GM21619 (cell line): ENCODE results near the gene CLGN.

Experiments used
- ATAC-seq: cut with Tn5 transposase; IDR thresholded peaks from one replicate; pipeline ENCODE4 v1.9.1; 2021; ENCODE audit not compliant: unreplicated experiment

CLGN gene

GRCh38 chr4:140388015-140388414, 39.4 kb downstream of the CLGN start:
- no peak for ATAC-seq

DNA sequence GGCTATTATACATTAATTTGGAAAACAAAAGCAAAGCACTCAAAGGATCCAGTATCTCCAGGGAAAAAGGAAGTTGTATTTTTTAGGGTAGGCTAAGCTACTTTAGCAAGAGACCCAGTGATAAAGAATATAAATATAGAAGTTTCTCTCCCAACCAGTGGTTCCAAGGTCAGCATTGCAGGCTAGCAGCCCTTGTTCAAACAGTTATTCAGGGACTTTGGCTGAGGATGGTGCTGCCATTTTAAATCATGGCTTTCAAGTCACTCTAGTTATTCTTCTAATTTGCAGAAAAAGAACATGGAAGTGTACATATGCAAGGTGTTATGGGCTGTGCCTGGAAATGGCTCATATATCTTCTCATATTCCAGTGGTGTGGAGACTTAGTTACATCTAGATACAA, 44.7 kb downstream of the CLGN start:
- ATAC-seq: no peak

- no peak for ATAC-seq
Measured at GRCh38 chr4:140374130-140374477, 53.3 kb downstream of the CLGN start.

DNA sequence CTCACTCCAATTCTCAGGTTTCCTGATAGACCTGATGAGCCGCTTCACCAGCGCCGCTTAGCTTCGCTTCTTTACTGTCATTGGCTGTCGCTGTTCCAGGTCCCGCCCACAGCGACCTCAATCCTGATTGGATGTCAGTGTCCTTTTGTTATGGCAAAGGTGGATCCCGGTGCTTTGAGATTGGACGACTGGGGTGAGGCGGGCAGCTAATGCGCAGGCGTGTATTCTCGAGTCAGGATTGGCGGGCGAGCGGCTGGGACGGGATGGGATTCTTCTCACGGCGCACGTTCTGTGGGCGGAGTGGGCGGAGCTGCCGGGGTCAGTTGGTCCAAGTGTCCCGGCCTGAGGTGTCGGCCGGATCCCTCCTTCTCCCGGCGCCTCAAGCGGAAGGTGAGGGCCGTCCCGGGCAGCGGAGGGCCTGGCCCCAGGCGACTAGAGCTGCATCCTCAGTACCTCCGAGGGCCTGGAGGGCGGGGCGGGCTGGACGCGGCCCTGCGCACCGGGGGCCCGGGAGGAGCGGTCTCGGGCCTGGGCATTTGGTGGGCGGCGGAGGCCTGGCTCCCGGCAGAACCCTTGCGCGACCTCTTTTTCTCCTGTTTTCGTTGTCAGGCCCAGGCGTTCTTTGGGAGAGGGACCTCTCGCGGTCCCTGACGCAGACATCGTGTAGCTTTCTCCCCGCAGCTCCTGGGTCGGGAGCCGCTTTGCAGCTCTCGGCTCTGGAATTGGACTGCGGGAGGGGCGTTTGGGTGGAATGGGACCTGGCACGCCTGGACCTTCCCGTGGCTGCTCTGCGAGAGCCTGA, 53.9 kb downstream of the CLGN start, which contains the start of gene SCOC:
Gene SCOC, plus strand, starts transcription at position 319 of the 802 bp plus-strand sequence. CDS start 5,525 bp downstream, outside the sequence.
- ATAC-seq: peak; percentile 89

GRCh38 chr4:140372751-140373327, 54.6 kb downstream of the CLGN start:
- peak; percentile 50 for ATAC-seq

GRCh38 chr4:140368686-140369085, 58.8 kb downstream of the CLGN start:
- ATAC-seq: no peak

GRCh38 chr4:140367738-140368137, 59.7 kb downstream of the CLGN start:
- no peak for ATAC-seq

DNA sequence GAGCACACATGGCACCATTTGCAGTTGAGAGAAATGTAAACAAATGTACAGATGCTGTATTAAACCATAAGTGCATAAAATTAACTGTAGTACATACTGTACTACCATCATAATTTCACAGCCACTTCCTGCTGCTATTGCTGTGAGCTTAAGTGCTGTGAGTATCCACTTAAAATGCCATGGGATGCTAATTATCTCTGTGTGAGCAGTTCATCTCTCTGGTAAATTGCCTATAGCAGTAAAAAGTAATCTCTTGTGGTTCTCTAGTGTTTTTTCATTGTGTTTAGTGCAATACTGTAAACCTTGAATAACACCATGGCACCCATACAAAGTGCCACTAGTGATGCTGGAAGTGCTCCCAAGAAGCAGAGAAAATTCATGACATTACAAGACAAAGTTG, 63.9 kb downstream of the CLGN start:
- no peak for ATAC-seq

- no peak for ATAC-seq
Measured at GRCh38 chr4:140363051-140363450, 64.4 kb downstream of the CLGN start.

GRCh38 chr4:140361099-140361498, 66.3 kb downstream of the CLGN start:
- no peak for ATAC-seq

DNA sequence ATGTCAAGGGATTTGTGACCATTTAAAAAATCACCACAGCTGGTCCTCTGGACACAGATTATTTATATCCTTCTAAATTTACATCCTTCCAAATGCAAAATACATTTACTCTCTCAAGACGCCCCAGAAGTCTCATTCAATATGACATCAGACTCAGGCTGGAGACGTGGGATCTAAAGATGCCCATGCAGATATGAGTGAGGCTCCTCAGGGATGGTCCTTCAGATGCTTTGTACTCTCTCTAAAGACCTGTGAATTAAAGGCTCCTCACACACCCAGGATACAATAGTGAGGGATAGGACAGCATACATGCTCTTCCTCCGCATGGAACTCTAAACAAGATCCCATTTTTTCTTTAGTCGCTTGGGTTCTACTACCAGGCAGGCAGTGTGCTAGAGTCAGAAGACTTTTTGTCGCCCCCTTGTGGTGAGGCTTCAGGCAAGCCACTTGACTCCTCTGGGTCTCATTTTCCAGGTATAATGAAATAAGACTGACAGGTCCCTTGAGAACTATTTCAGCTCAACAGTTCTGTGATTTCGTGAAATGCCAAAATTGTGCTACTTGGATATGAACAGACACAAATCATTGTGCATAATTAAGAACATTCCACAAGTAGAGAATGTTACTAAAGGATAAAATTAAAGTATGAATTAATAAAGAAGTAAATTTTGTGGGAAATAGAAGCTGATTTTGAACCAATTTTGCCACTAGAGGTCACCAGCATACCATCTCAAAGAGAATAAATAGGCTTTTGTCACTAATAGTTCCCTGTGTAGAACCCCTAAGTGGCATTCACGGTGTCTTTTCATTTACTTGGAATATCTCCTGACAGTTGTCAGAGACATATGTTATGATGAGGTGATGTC, 67.7 kb downstream of the CLGN start:
- ATAC-seq: peak; percentile 98

GRCh38 chr4:140358281-140358680, 69.2 kb downstream of the CLGN start:
- no peak for ATAC-seq

GRCh38 chr4:140357868-140358267, 69.6 kb downstream of the CLGN start:
- ATAC-seq: no peak

GRCh38 chr4:140355288-140355687, 72.2 kb downstream of the CLGN start:
- no peak for ATAC-seq

DNA sequence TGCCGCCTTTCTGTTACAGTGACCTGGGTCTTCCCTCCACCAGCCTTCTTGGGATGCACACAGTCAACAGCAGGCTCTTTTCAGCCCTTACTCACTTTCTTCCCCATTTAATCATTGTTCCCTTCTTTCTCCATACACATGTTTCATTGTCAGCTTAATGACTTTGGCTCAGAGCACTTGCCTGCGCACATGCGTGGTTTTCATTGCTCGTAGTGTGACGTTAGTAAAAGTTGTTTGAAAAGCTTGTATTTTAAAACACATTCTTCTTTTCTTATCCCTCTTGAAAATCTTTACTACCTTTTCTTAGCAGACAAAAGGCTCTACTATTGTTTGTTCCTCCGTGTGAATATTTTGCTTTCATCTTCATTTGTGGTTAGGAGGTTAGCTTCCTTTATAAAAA, 73.7 kb downstream of the CLGN start:
- no peak for ATAC-seq

GRCh38 chr4:140351093-140352075, 76.1 kb downstream of the CLGN start:
- no peak for ATAC-seq

GRCh38 chr4:140349816-140350215, 77.6 kb downstream of the CLGN start:
- no peak for ATAC-seq

- no peak for ATAC-seq
Measured at GRCh38 chr4:140346136-140346535, 81.3 kb downstream of the CLGN start.

DNA sequence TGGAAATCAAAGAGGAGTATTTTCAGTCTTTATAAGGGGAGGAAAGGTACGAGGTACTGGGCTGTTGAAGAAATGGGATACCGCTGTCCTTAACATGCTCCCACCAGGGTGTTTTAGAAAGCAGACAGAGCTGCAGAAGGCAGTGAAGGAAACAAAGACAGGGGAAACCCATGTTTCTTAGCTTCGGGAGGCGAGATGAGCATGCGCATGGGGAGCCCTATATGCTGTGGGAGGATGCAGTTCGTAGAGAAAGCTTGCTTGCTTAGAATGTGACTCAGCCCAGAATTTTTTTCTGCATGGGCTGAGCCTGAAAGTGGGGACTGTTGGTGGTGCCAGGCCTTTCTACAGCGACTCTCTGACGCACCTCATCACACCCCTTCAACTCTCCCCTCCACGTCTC, 82.8 kb downstream of the CLGN start:
- no peak for ATAC-seq

DNA sequence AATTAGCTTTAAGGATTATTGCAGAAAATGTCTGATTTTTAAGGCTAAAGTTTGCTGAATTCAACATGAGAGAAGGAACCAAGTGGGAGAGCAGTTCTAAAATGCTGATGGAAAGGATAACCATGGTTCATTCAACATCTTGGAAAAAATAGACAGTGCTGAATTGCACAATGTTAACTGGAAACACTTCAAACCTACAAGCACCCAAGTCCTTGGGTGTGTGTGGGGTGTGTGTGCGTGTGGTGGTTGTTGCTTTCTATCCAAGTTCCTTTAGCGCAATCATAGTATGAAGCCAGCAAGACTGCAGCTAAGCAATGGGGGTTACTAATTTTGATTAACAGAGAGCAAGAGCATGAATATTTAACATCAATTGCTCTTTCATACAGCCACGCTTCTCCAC, 83.3 kb downstream of the CLGN start:
- ATAC-seq: no peak

GRCh38 chr4:140343303-140343702, 84.1 kb downstream of the CLGN start:
- ATAC-seq: peak; percentile 91
